ENCODE results near the gene FGD6. TPM values are rescaled to one million over a fixed set of nuclear protein-coding genes. Genes with fewer than 3 reads are reported as not detected.

The FGD6 gene
- total RNA-seq, 4 donors from 2014 or later, result 14.9 to 24.3 (median 22.4) TPM

DNA sequence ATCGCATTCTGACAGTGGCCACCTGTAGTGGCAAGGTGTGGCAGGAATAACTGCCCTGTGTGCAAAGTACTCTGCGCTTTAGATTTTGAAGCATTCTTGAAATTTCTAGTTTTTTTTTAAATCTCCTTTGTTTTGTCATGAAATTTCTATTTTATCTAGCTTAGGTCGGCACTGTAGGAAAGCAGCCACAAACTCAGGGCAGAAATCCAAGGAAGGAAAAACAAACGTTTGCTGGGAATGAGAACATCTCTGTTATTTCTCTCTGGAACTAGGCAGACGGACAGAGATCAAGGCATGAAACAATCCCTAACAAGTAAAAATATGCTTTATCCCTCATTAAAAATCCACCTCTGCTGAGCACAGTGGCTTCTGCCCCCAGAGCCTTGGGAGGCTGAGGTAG, 142.5 kb downstream of the FGD6 start:
- Histone ChIP-seq H3K9me3 (no peaks in the 10 kb centered on the region), H3K4me1 (peaks cover 0 to 8% (median 0%) of the 10 kb centered on the region in 4 donors), H3K27ac (no peak overlapping the region), H3K27me3 (no peaks in the 10 kb centered on the region), H3K4me3 (no peak overlapping the region), H3K36me3 (no peaks in the 10 kb centered on the region)
- TF ChIP-seq, protein P1, sequence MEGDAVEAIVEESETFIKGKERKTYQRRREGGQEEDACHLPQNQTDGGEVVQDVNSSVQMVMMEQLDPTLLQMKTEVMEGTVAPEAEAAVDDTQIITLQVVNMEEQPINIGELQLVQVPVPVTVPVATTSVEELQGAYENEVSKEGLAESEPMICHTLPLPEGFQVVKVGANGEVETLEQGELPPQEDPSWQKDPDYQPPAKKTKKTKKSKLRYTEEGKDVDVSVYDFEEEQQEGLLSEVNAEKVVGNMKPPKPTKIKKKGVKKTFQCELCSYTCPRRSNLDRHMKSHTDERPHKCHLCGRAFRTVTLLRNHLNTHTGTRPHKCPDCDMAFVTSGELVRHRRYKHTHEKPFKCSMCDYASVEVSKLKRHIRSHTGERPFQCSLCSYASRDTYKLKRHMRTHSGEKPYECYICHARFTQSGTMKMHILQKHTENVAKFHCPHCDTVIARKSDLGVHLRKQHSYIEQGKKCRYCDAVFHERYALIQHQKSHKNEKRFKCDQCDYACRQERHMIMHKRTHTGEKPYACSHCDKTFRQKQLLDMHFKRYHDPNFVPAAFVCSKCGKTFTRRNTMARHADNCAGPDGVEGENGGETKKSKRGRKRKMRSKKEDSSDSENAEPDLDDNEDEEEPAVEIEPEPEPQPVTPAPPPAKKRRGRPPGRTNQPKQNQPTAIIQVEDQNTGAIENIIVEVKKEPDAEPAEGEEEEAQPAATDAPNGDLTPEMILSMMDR (IDR thresholded peaks at IDR 0.05), result no peak
- TF ChIP-seq POLR2A (IDR thresholded peaks at IDR 0.05), result no peak
- no peak for DNase-seq

DNA sequence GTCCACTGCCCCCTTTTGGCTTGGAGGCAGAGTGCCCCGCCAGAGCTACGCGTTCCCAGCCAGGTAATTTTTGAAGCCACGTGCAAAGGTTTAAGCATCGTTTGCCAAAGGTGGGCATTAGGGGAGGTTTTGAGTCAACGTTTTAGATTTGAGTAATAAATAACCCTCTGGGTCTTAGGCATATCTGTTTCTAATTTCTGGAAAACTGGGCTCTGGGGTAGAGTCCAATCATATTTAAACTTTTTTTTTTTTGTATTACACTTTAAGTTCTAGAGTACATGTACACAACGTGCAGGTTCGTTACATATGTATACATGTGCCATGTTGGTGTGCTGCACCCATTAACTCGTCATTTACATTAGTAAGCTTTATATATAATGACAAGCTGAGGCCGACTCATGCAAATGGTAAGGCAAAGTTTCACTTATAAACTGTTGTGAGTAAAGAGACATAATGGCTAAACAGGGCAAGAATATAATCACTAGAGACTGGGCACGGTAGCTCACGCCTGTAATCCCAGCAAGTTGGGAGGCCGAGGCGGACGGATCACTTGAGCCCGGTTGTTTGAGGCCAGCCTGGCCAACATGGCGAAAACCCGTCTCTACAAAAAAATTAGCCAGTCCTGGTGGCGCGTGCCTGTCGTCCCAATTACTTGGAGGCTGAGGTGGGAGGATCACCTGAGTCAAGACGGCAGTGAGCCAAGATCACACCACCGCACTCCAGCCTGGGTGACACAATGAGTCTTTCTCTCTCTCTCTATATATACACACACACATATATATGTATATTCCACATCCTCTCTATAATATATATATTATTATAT, 143.4 kb downstream of the FGD6 start:
- Histone ChIP-seq H3K4me3 (peak overlapping the region; percentile 55 to 98 (median 91)), H3K27me3 (no peaks in the 10 kb centered on the region), H3K4me1 (peaks cover 0 to 8% (median 0%) of the 10 kb centered on the region in 4 donors), H3K36me3 (no peaks in the 10 kb centered on the region), H3K27ac (peak overlapping the region in 3 of 4 donors; percentile 60 to 90 (median 86)), H3K9me3 (no peaks in the 10 kb centered on the region)
- no peak for DNase-seq
- TF ChIP-seq, protein P1 (IDR thresholded peaks at IDR 0.05), result peak in 5 of 6 experiments; percentile 69 to 83 (median 74)
- TF ChIP-seq POLR2A (IDR thresholded peaks at IDR 0.05), result no peak

DNA sequence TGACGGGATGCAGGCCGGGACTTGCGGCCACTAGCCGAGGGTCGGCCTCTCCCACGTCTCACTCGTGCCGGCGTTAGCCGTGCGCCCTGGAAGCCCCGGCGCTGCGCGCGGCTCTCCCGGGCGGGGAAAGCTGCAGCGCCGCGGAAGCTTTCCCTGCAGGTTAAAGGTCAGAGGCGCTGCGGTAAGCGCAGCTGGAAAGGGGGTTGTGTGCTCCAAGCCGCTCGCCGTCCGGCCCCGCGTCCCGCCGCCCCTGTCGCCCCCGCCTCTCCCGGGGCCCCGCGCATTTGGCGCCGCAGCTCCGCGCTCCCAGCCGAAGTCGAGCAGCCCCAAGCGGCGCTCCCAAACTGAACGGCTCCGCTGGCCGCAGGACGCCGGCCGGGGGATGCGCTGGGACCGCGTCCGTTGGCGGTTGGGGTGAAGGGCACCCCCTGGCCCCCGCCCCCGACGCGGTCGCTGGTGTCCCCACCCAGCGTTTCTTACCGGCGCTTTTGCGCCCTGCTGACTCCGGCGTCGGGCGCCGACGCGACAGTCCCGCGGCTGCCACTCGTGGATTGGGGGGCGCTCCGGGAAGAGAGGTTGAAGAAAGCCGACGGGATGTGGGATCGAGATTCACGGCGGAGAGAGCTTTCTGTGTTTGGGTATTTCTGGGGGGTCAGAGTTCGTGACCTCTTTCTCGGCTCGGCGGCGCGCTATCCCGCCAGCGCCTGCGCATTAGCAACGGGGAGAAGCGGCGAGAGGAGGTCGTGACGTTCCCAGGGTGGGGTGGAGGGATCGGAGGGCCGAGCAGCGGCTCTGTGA, 144.2 kb downstream of the FGD6 start, which contains the start of gene NR2C1:
NR2C1 (minus strand) TSS at position 719 of the 798 bp plus-strand sequence. CDS start 6,234 bp downstream, outside the sequence.
- Histone ChIP-seq H3K9me3 (no peaks in the 10 kb centered on the region), H3K36me3 (no peaks in the 10 kb centered on the region), H3K27me3 (no peaks in the 10 kb centered on the region), H3K4me3 (peak within 1 kb of the TSS; percentile 55 to 98 (median 91)), H3K27ac (peak within 1 kb of the TSS; percentile 60 to 90 (median 84)), H3K4me1 (peaks cover 0 to 8% (median 0%) of the 10 kb centered on the region in 4 donors)
- peak; percentile 86 to 96 (median 89) for DNase-seq
- TF ChIP-seq POLR2A (IDR thresholded peaks at IDR 0.05), result no peak
- TF ChIP-seq, protein P1 (IDR thresholded peaks at IDR 0.05), result peak in 1 of 6 experiments; percentile 73

DNA sequence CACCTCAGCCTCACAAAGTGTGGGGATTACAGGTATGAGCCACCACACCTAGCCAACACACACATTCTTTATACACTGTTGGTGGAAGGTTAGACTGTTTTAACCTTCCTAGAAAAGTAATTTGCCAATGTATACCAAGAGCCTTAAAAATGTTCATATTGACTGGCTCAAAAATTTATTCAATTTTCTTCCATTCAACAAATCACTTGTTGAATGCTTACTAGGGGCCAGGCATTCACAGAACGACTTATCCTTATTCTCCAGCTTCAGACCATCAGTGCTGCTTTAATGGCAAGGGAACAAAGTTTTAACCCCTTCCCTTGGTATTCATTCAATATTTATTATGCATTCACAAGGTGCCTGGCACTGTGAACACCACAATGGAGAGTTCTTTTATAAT, 146.9 kb downstream of the FGD6 start:
- no peak overlapping the region for H3K4me3 ChIP-seq
- DNase-seq, result no peak

More for the DNA sequence above, 146.9 kb downstream of the FGD6 start:
- Histone ChIP-seq H3K27me3 (no peaks in the 10 kb centered on the region), H3K36me3 (peaks cover 0 to 14% (median 0%) of the 10 kb centered on the region in 3 donors), H3K27ac (no peak overlapping the region), H3K9me3 (no peaks in the 10 kb centered on the region), H3K4me1 (peaks cover 0 to 8% (median 0%) of the 10 kb centered on the region in 4 donors)
- TF ChIP-seq, protein P1 (IDR thresholded peaks at IDR 0.05), result no peak
- TF ChIP-seq POLR2A (IDR thresholded peaks at IDR 0.05), result no peak
